ENCODE data around the gene NUSAP1. TPM values are rescaled to one million over a fixed set of nuclear protein-coding genes. Genes with fewer than 3 reads are reported as not detected.
"Not testable (repeated sequence)": the region's sequence is repeated elsewhere in the genome, so short reads cannot be mapped to it uniquely, and the experiment has no call there.

Gene NUSAP1
- total RNA-seq (1 to 10 TPM; 3.5 to 4.2 TPM), polyA plus RNA-seq (1 to 10 TPM; 1.8 to 4.4 TPM)

- peak within 1 kb of the TSS; percentile 79 to 98 (median 95) for H3K27ac Mint-ChIP-seq
- no peaks in the 10 kb centered on the region for H3K9me3 Mint-ChIP-seq
- Histone ChIP-seq H3K4me1 (ENCODE audit: insufficient read depth, low read length) (peaks cover 34% of the 10 kb centered on the region), H3K27me3 (ENCODE audit: insufficient read depth, low read length) (no peaks in the 10 kb centered on the region), H3K9me3 (ENCODE audit: control insufficient read depth in 1 of 2, low read length in 2 of 2) (no peaks in the 10 kb centered on the region), H3K36me3 (ENCODE audit: insufficient read depth, low read length) (no peaks in the 10 kb centered on the region), H3K4me3 (ENCODE audit: low read length in 2 of 2) (peak within 1 kb of the TSS; percentile 88 to 89), H3K27ac (ENCODE audit: low read depth, low read length) (peak within 1 kb of the TSS; percentile 67)
- H3K4me3 Mint-ChIP-seq = peak within 1 kb of the TSS; percentile 97 to 100 (median 99)
- no peaks in the 10 kb centered on the region for H3K27me3 Mint-ChIP-seq
- DNase-seq = peak; percentile 97 to 100 (median 99)
- POLR2A ChIA-PET (ENCODE audit: partially characterized antibody) = interaction anchor here (0.5 to 2.0 kb wide), 11 partner anchors 9 to 528 kb away, joined by 3 to 16 read pairs (median 5); partner anchors contain the start of genes CHP1, EXD1, INO80 and MGA
- peaks cover 0 to 12% of the 10 kb centered on the region in 2 donors for H3K36me3 Mint-ChIP-seq
- intact Hi-C loops (cut with micrococcal nuclease) = loop anchor here (1.0 to 10.0 kb wide), 9 partner anchors 49 to 942 kb away; partner anchors contain the start of genes CHP1, DNAJC17, EXD1 and INO80
- H3K4me1 Mint-ChIP-seq = peaks cover 19 to 48% (median 32%) of the 10 kb centered on the region in 4 donors
- CTCF ChIA-PET (ENCODE audit: partially characterized antibody) = interaction anchor here (0.7 to 1.7 kb wide), 12 partner anchors 8 to 431 kb away, joined by 3 to 6 read pairs (median 3); partner anchors contain the start of gene CHP1
These were observed at the start of gene NUSAP1, which contains the start of gene OIP5 for GRCh38 chr15:41332194-41333025. NUSAP1 (plus strand) TSS chr15:41332881; CDS start chr15:41332958, 77 bp downstream. OIP5 (minus strand) TSS chr15:41332591; CDS start chr15:41332561, 30 bp downstream.

DNA sequence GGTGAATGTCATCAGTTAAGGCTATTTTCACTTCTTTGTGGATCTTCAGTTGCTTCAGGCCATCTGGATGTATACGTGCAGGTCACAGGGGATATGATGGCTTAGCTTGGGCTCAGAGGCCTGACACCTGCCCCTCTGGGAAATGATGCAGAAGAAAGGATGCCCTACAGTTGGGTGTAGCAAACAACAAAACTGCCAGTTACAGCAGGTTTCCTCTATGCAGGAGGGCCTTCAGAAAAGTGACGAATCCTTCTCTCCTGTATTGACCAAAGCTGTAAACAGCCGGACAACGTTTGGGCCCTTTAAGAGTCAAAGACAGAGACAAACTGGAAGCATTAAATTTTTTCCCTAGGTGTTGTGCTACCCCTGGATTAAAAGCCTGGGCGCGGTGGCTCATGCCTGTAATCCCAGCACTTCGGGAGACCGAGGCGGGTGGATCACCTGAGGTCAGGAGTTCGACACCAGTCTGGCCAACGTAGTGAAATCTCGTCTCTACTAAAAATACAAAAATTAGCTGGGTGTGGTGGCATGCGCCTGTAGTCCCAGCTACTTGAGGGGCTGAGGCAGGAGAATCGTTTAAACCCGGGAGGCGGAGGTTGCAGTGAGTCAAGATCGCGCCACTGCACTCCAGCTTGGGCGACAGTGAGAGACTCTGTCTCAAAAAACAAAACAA, 49.6 kb upstream of the NUSAP1 start:
- not testable (repeated sequence) for H3K9me3 ChIP-seq (ENCODE audit: control insufficient read depth in 1 of 2, low read length in 2 of 2); DNase-seq; H3K27me3 ChIP-seq (ENCODE audit: insufficient read depth, low read length); H3K27me3 Mint-ChIP-seq; H3K9me3 Mint-ChIP-seq
- peaks cover 25% of the 10 kb centered on the region for H3K36me3 ChIP-seq (ENCODE audit: insufficient read depth, low read length)
- H3K27ac ChIP-seq (ENCODE audit: low read depth, low read length) = peak overlapping the region; percentile 86
- H3K4me1 ChIP-seq (ENCODE audit: insufficient read depth, low read length) = peaks cover 36% of the 10 kb centered on the region
- intact Hi-C loops (cut with micrococcal nuclease) = loop anchor here (1.0 to 5.0 kb wide), 5 partner anchors 49 to 381 kb away; partner anchors contain the start of genes CHP1, INO80, NUSAP1 and OIP5
- Mint-ChIP-seq H3K4me1 (peaks cover 24 to 46% (median 35%) of the 10 kb centered on the region in 4 donors), H3K36me3 (peaks cover 28 to 49% of the 10 kb centered on the region in 2 donors), H3K27ac (peak overlapping the region; percentile 92 to 99 (median 99)), H3K4me3 (peak overlapping the region; percentile 93 to 99 (median 97))
- H3K4me3 ChIP-seq (ENCODE audit: low read length in 2 of 2) = peak overlapping the region in 1 of 2 donors; percentile 14
- ChIA-PET POLR2A (ENCODE audit: partially characterized antibody) (interaction anchor here (0.6 to 1.5 kb wide), 10 partner anchors 8 to 714 kb away, joined by 3 to 21 read pairs (median 4); partner anchors contain the start of genes CHP1, EXD1, NDUFAF1 and NUSAP1), CTCF (ENCODE audit: partially characterized antibody) (interaction anchor here (1.1 kb wide), 1 partner anchor 35 kb away, joined by 3 read pairs; no protein-coding TSS in a partner anchor)

- peak overlapping the region; percentile 86 for H3K27ac ChIP-seq (ENCODE audit: low read depth, low read length)
- no peaks in the 10 kb centered on the region for H3K9me3 ChIP-seq (ENCODE audit: control insufficient read depth in 1 of 2, low read length in 2 of 2)
- Mint-ChIP-seq H3K4me3 (peak overlapping the region; percentile 93 to 99 (median 98)), H3K36me3 (peaks cover 35 to 57% of the 10 kb centered on the region in 2 donors), H3K27ac (peak overlapping the region; percentile 92 to 99 (median 99)), H3K9me3 (peaks cover 0 to 3% (median 0%) of the 10 kb centered on the region in 8 donors), H3K27me3 (no peaks in the 10 kb centered on the region), H3K4me1 (peaks cover 28 to 53% (median 41%) of the 10 kb centered on the region in 4 donors)
- intact Hi-C loops (cut with micrococcal nuclease) = loop anchor here (1.0 to 5.0 kb wide), 5 partner anchors 48 to 382 kb away; partner anchors contain the start of genes CHP1, INO80, NUSAP1 and OIP5
- ChIA-PET CTCF (ENCODE audit: partially characterized antibody) (interaction anchor here (1.1 kb wide), 1 partner anchor 36 kb away, joined by 3 read pairs; no protein-coding TSS in a partner anchor), POLR2A (ENCODE audit: partially characterized antibody) (interaction anchor here (0.6 to 1.5 kb wide), 10 partner anchors 9 to 715 kb away, joined by 3 to 21 read pairs (median 4); partner anchors contain the start of genes CHP1, EXD1, NDUFAF1 and NUSAP1)
- no peaks in the 10 kb centered on the region for H3K27me3 ChIP-seq (ENCODE audit: insufficient read depth, low read length)
- DNase-seq = peak; percentile 97 to 98 (median 98)
- H3K4me3 ChIP-seq (ENCODE audit: low read length in 2 of 2) = peak overlapping the region; percentile 91 to 97
- H3K36me3 ChIP-seq (ENCODE audit: insufficient read depth, low read length) = peaks cover 32% of the 10 kb centered on the region
- peaks cover 43% of the 10 kb centered on the region for H3K4me1 ChIP-seq (ENCODE audit: insufficient read depth, low read length)
These were observed 48.8 kb upstream of the NUSAP1 start for GRCh38 chr15:41283653-41284426.

- peak overlapping the region; percentile 91 to 97 for H3K4me3 ChIP-seq (ENCODE audit: low read length in 2 of 2)
- no peaks in the 10 kb centered on the region for H3K9me3 ChIP-seq (ENCODE audit: control insufficient read depth in 1 of 2, low read length in 2 of 2)
- ChIA-PET POLR2A (ENCODE audit: partially characterized antibody) (interaction anchor here (0.9 to 3.1 kb wide), 8 partner anchors 10 to 590 kb away, joined by 3 to 21 read pairs (median 8); partner anchors contain the start of genes CHP1, EXD1, NUSAP1 and OIP5), CTCF (ENCODE audit: partially characterized antibody) (no interaction called here)
- Mint-ChIP-seq H3K4me1 (peaks cover 28 to 55% (median 42%) of the 10 kb centered on the region in 4 donors), H3K27ac (peak overlapping the region; percentile 92 to 99 (median 98)), H3K27me3 (no peaks in the 10 kb centered on the region), H3K36me3 (peaks cover 30 to 52% of the 10 kb centered on the region in 2 donors), H3K9me3 (peaks cover 0 to 3% (median 0%) of the 10 kb centered on the region in 8 donors), H3K4me3 (peak overlapping the region; percentile 93 to 99 (median 98))
- H3K4me1 ChIP-seq (ENCODE audit: insufficient read depth, low read length) = peaks cover 43% of the 10 kb centered on the region
- DNase-seq = peak in 4 of 5 donors; percentile 12 to 28 (median 17)
- no peaks in the 10 kb centered on the region for H3K27me3 ChIP-seq (ENCODE audit: insufficient read depth, low read length)
- H3K27ac ChIP-seq (ENCODE audit: low read depth, low read length) = peak overlapping the region; percentile 86
- peaks cover 33% of the 10 kb centered on the region for H3K36me3 ChIP-seq (ENCODE audit: insufficient read depth, low read length)
- intact Hi-C loops (cut with micrococcal nuclease) = loop anchor here (5.0 kb wide), 3 partner anchors 133 to 382 kb away; partner anchors contain the start of genes INO80 and RTF1
These were observed 48.1 kb upstream of the NUSAP1 start for GRCh38 chr15:41284427-41285177.

GRCh38 chr15:41285285-41285684, 47.4 kb upstream of the NUSAP1 start:
- H3K27ac ChIP-seq (ENCODE audit: low read depth, low read length) = peak overlapping the region; percentile 86
- no peaks in the 10 kb centered on the region for H3K9me3 ChIP-seq (ENCODE audit: control insufficient read depth in 1 of 2, low read length in 2 of 2)
- Mint-ChIP-seq H3K9me3 (peaks cover 0 to 3% (median 0%) of the 10 kb centered on the region in 8 donors), H3K27ac (peak overlapping the region; percentile 92 to 99 (median 98)), H3K36me3 (peaks cover 26 to 47% of the 10 kb centered on the region in 2 donors), H3K27me3 (no peaks in the 10 kb centered on the region), H3K4me3 (peak overlapping the region; percentile 93 to 99 (median 98)), H3K4me1 (peaks cover 28 to 55% (median 42%) of the 10 kb centered on the region in 4 donors)
- H3K36me3 ChIP-seq (ENCODE audit: insufficient read depth, low read length) = peaks cover 33% of the 10 kb centered on the region
- intact Hi-C loops (cut with micrococcal nuclease) = no loop called here
- H3K4me1 ChIP-seq (ENCODE audit: insufficient read depth, low read length) = peaks cover 43% of the 10 kb centered on the region
- DNase-seq = no peak
- no peaks in the 10 kb centered on the region for H3K27me3 ChIP-seq (ENCODE audit: insufficient read depth, low read length)
- H3K4me3 ChIP-seq (ENCODE audit: low read length in 2 of 2) = peak overlapping the region; percentile 91 to 97
- POLR2A ChIA-PET (ENCODE audit: partially characterized antibody) = interaction anchor here (0.9 to 3.1 kb wide), 3 partner anchors 10 to 54 kb away, joined by 3 to 12 read pairs (median 10); partner anchors contain the start of genes CHP1, EXD1, NUSAP1 and OIP5
- CTCF ChIA-PET (ENCODE audit: partially characterized antibody) = interaction anchor here (0.5 to 1.6 kb wide), 3 partner anchors 20 to 54 kb away, joined by 3 to 6 read pairs (median 6); partner anchors contain the start of genes CHP1, EXD1, NUSAP1 and OIP5

Measured in CD4-positive, alpha-beta memory T cell (primary cell).